Fibroblast of mammary gland (primary cell): ENCODE measurements around the gene USP24.
A peak's percentile ranks its signal among the peaks of the same experiment; 100 is the strongest.

ENCODE experiments used
- DNase-seq: peaks from one replicate; pipeline ENCODE4 v3.0.0-alpha.2; 2010; ENCODE audit warnings: low read depth
- H3K4me3 ChIP-seq: 2 replicates; pipeline ENCODE4 v1.5.1; 2011; ENCODE audit warnings: low read depth, mild to moderate bottlenecking, low read length, moderate library complexity; ENCODE audit not compliant: control insufficient read depth
- TF ChIP-seq, protein P1 (sequence below): conservative IDR thresholded peaks from 2 replicates; pipeline ENCODE4 v1.5.1; 2011; ENCODE audit warnings: low read depth, low read length, inconsistent platforms; ENCODE audit not compliant: control insufficient read depth, insufficient read depth

The USP24 gene

DNA sequence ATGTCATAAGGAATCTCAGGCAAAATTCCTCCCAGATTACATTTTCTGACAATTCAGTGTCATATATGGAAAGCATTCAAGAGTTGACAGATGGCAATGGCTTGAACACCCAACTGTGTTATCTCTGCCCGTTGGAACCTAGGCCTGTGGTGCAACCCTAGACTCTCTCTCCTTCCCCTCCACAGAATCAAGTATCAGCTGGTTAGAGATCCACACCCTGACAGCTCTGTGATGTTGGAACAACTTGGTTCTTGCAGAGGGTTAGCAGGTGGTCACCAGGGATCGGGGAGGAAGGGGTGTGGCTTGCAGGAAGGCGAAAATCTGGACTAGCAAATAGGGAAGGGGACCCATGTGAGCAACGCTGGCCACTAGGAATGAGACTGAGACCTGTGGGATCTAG lies 149.5 kb downstream of the USP24 start:
- no peak overlapping the region for H3K4me3 ChIP-seq
- TF ChIP-seq, protein P1, sequence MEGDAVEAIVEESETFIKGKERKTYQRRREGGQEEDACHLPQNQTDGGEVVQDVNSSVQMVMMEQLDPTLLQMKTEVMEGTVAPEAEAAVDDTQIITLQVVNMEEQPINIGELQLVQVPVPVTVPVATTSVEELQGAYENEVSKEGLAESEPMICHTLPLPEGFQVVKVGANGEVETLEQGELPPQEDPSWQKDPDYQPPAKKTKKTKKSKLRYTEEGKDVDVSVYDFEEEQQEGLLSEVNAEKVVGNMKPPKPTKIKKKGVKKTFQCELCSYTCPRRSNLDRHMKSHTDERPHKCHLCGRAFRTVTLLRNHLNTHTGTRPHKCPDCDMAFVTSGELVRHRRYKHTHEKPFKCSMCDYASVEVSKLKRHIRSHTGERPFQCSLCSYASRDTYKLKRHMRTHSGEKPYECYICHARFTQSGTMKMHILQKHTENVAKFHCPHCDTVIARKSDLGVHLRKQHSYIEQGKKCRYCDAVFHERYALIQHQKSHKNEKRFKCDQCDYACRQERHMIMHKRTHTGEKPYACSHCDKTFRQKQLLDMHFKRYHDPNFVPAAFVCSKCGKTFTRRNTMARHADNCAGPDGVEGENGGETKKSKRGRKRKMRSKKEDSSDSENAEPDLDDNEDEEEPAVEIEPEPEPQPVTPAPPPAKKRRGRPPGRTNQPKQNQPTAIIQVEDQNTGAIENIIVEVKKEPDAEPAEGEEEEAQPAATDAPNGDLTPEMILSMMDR: no peak
- no peak for DNase-seq

GRCh38 chr1:55064861-55065263 lies 150.3 kb downstream of the USP24 start:
- H3K4me3 ChIP-seq: no peak overlapping the region
- peak; percentile 53 for DNase-seq
- TF ChIP-seq, protein P1: no peak

DNA sequence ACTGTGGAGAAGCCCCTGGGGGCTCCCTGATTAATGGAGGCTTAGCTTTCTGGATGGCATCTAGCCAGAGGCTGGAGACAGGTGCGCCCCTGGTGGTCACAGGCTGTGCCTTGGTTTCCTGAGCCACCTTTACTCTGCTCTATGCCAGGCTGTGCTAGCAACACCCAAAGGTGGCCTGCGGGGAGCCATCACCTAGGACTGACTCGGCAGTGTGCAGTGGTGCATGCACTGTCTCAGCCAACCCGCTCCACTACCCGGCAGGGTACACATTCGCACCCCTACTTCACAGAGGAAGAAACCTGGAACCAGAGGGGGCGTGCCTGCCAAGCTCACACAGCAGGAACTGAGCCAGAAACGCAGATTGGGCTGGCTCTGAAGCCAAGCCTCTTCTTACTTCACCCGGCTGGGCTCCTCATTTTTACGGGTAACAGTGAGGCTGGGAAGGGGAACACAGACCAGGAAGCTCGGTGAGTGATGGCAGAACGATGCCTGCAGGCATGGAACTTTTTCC lies 151.0 kb downstream of the USP24 start:
- no peak overlapping the region for H3K4me3 ChIP-seq
- no peak for DNase-seq

DNA sequence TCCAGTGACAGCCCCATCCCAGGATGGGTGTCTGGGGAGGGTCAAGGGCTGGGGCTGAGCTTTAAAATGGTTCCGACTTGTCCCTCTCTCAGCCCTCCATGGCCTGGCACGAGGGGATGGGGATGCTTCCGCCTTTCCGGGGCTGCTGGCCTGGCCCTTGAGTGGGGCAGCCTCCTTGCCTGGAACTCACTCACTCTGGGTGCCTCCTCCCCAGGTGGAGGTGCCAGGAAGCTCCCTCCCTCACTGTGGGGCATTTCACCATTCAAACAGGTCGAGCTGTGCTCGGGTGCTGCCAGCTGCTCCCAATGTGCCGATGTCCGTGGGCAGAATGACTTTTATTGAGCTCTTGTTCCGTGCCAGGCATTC lies 151.6 kb downstream of the USP24 start:
- DNase-seq: no peak
- TF ChIP-seq, protein P1: no peak
- H3K4me3 ChIP-seq: no peak overlapping the region

More for the DNA sequence above, 151.0 kb downstream of the USP24 start:
- TF ChIP-seq, protein P1: no peak

DNA sequence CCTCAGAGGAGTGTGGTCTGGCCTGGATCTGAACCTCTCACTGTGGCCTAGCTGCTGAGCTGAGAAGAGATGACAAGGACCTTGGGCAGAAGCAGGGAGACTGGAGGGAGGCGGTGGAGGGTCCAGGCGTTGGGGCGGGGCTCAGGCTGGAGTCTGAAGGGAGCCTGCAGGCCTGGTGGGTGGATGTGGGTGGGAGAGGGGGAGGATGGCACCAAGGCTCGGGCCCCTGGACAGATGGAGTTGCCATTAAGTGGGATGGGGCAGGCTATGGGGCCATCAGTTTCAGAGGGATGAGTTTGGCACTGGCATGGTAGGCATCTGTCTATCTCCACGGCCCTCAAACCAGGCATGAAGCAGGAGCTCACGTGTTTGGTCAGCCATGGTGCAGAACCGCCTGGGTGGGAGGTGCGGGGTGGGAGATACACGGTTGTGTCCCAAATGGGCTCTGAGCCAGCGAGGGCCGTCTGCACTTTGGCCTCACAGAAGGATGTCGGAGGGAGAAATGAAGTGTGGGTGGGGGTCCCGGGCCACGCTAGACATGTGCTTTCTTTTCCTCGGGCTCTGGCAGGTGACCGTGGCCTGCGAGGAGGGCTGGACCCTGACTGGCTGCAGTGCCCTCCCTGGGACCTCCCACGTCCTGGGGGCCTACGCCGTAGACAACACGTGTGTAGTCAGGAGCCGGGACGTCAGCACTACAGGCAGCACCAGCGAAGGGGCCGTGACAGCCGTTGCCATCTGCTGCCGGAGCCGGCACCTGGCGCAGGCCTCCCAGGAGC lies 152.2 kb downstream of the USP24 start:
- H3K4me3 ChIP-seq: no peak overlapping the region
- TF ChIP-seq, protein P1: no peak
- DNase-seq: no peak

DNA sequence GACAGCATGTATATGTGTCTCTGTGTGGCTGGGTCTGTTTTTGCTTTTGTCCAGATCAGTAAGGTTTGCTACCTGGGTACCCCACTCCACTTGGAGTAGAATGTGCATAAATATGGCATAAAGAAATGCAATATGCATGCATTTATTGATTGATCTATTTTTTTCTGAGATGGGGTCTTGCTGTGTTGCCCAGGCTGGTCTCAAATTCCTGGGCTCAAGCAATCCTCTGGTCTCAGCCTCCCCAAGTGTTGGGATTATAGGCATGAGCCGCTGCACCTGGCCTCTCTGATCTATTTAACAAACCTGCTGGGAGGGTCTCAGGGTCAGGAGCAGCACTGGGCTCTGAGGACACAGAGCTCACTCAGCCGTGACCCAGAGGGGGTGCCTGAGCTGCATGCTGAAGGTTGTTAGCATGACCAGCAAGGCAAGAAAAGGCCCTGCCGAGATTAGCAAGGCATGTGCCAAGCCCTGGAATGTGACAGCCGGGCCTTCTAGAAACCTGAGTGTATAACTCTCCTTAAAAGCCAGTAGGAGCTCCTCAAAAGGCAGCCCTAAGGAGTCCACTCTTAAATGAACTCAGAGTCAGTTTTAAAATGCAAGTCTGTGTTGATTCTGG lies 153.3 kb downstream of the USP24 start:
- TF ChIP-seq, protein P1: no peak
- H3K4me3 ChIP-seq: no peak overlapping the region
- no peak for DNase-seq
